Measurements from ENCODE around the gene ARHGAP28.

ARHGAP28 gene

GRCh38 chr18:6941996-6942395 is 212.5 kb downstream of the ARHGAP28 start:
- no peak for TF ChIP-seq CTCF (IDR thresholded peaks at IDR 0.05)
- no peak for TF ChIP-seq ZFX (IDR thresholded peaks at IDR 0.05; ENCODE audit: borderline replicate concordance)

GRCh38 chr18:6942742-6943141 is 213.2 kb downstream of the ARHGAP28 start:
- TF ChIP-seq ZFX (IDR thresholded peaks at IDR 0.05; ENCODE audit: borderline replicate concordance) (no peak), CTCF (IDR thresholded peaks at IDR 0.05) (no peak)
- no peak overlapping the region for H3K27ac ChIP-seq

More at GRCh38 chr18:6941996-6942395, 212.5 kb downstream of the ARHGAP28 start:
- H3K27ac ChIP-seq = no peak overlapping the region

GRCh38 chr18:6943143-6943542 is 213.6 kb downstream of the ARHGAP28 start:
- TF ChIP-seq CTCF (IDR thresholded peaks at IDR 0.05) = no peak
- no peak for TF ChIP-seq ZFX (IDR thresholded peaks at IDR 0.05; ENCODE audit: borderline replicate concordance)
- H3K27ac ChIP-seq = no peak overlapping the region

GRCh38 chr18:6947338-6948030 is 218.0 kb downstream of the ARHGAP28 start:
- no peak overlapping the region for H3K27ac ChIP-seq
- TF ChIP-seq ZFX (IDR thresholded peaks at IDR 0.05; ENCODE audit: borderline replicate concordance) (no peak), CTCF (IDR thresholded peaks at IDR 0.05) (no peak)

- no peak for TF ChIP-seq CTCF (IDR thresholded peaks at IDR 0.05)
- TF ChIP-seq ZFX (IDR thresholded peaks at IDR 0.05; ENCODE audit: borderline replicate concordance) = no peak
- H3K27ac ChIP-seq = no peak overlapping the region
Observed at GRCh38 chr18:6948281-6949055, 219.0 kb downstream of the ARHGAP28 start.

- TF ChIP-seq CTCF (IDR thresholded peaks at IDR 0.05) (no peak), ZFX (IDR thresholded peaks at IDR 0.05; ENCODE audit: borderline replicate concordance) (no peak)
- no peak overlapping the region for H3K27ac ChIP-seq
Observed at GRCh38 chr18:6949800-6950586, 220.5 kb downstream of the ARHGAP28 start.

Measured in 22Rv1 (cell line).